HG03060 (cell line): Measurements from ENCODE around the gene TBC1D22A.

Source experiments
- ATAC-seq: cut with Tn5 transposase; IDR thresholded peaks from one replicate; pipeline ENCODE4 v1.9.1; 2021; ENCODE audit warnings: low read depth, moderate number of reproducible peaks; ENCODE audit not compliant: unreplicated experiment

The TBC1D22A gene

GRCh38 chr22:46917771-46918101 is 155.3 kb downstream of the TBC1D22A start:
- no peak for ATAC-seq

DNA sequence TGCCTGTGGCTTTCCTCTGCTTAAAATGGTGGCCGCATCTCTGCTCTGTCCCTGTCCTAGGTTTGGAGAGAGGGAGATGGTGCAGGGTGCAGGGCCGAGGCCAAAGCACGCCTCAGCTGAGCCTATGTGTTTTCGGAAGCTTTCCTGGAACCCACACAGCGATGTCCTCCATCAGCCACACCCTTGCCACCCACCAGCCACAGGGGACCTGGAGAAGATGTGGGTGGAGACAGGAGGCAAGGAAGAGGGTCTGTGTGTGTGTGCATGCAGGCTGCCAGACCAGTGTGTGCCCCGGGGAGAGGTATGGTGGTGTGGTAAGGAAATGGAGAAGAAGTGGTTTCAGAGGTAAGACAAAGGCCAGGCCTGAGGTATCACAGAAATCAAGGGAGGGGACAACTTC is 155.7 kb downstream of the TBC1D22A start:
- no peak for ATAC-seq

DNA sequence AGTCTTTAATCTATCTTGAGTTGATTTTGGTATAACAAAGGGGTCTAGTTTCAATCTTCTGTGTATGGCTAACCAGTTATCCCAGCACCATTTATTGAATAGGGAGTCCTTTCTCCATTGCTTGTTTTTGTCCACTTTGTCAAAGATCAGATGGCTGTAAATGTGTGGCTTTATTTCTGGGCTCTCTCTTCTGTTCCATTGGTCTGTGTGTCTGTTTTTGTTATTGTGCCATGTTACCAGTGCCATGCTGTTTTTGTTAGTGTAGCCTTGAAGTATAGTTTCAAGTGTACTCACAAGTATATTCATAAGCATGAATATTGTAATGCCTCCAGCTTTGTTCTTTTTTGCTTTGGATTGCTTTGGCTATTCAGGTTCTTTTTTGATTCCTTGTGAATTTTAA is 159.6 kb downstream of the TBC1D22A start:
- ATAC-seq: no peak

DNA sequence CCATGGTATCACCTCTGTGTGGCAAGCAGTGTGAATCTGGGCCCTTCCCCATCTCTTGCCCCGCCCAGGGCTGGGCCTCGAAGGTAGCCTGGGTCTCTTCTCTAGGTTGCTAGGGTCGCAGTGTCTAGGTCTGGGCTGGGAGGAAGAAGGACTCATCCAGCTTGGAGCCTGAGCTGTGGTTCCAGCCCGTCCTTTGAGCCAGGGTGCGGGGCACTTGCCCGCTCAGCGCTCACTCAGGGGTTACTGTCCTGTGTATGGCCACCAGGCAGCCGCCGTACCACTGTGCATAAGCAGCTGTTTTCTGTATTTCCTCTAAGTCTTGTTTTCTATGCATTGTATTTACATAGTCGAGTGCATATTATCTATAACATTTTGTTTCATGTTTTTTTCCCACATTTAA is 160.9 kb downstream of the TBC1D22A start:
- ATAC-seq: no peak

GRCh38 chr22:46925818-46926217 is 163.4 kb downstream of the TBC1D22A start:
- no peak for ATAC-seq

- no peak for ATAC-seq
Measured at GRCh38 chr22:46929046-46929709, 166.7 kb downstream of the TBC1D22A start.

DNA sequence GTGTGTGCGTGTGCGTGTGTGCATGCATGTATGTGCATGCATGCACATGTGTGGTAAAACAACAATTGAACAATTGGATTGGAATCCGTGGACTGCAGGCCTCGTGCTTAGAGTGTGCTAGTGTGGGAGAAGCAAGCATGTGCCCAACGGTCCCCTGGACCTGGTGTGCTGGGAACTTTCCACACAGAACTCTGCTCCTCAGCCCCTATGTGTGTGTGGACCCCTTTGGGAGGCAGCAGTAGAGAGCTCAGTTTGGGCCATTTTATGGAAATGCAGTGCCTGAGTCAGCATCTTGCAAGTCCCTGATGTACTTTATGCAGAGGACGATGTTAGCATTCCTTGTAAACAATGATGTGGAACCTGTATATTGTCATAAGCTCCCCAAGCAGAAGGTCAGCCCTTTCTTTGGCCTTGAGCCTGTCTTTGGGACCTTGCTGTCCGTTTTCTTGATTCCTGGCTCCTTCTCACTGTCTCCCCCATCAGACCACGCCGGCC is 167.3 kb downstream of the TBC1D22A start:
- ATAC-seq: no peak

DNA sequence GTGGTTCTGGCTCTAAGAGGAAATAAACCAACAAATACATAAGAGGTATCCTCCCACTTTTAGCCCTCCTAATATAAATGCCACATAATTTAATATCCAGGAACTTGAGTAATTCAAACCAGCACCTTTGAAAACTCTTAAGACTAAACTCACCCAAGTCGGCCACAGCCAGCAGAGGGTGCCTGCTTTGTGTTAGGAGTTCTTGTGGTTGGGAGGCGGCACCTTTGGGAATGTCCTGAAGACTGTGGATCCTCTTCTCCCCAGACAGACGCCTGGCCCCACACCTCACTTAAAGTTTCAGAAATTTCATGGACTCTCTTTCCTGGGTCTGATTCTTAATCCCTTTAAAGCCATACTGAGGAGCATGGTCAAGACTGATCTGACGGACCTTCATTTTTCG is 169.0 kb downstream of the TBC1D22A start:
- ATAC-seq: no peak

DNA sequence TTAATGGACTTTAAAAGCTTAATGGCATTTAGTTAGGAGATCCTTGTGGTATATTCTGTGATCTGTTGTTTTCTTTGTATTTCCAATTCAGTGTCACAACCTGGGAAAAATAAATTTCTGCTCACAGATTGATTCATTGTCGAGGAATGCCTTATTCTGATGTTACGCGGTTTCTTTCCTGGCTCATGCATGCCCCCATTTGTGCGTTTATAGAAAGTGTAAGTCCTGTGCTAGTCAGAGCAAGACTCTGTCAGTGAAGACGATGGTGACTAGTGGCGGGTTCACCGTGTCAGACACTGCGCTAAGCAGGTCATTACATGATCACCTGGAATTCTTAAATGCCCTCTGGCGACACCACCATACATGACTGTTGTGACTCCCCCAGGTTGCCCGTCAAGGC is 169.4 kb downstream of the TBC1D22A start:
- ATAC-seq: no peak

DNA sequence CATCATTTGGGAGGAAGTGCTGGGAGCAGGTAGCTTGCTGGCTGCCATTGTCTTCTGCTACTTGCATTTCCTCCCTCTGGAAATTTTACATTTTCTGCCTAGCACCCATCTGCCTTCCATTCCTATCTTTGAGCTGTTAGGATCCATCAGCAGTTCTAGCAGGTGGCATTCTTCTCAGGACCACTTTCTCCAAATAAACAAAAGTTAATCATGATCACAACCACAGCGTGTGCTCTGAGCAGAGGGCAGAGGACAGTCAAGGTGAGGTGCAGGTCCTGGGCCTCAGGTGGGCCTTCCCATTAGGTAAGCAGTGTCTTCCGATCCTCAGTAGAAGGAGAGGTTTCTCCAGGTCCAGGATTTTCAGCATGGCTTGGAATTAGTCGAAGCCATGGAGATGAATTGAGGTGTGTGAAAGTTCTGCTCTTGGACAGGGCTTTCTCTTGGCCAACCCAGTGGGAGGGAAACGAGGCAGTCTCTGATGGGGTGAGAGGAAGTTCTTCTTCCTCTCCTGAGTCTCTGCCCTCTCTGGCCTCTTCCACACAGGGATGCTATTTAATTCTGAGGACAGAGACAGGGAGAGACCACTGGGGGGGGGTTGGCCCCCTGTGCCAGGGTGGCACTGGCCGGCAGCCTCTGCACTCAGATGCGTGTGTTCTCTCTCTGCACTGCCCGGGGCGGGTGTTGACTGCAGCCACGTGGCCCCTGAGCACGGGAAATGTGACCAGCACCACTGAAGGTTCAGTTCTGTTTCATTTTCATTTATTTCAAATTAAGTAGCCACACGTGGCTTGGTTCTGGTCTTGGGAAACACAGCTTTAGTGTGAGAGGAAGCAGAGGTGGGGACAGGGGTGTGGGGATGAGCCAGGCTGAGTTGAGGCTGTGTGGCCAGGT is 170.8 kb downstream of the TBC1D22A start:
- no peak for ATAC-seq

DNA sequence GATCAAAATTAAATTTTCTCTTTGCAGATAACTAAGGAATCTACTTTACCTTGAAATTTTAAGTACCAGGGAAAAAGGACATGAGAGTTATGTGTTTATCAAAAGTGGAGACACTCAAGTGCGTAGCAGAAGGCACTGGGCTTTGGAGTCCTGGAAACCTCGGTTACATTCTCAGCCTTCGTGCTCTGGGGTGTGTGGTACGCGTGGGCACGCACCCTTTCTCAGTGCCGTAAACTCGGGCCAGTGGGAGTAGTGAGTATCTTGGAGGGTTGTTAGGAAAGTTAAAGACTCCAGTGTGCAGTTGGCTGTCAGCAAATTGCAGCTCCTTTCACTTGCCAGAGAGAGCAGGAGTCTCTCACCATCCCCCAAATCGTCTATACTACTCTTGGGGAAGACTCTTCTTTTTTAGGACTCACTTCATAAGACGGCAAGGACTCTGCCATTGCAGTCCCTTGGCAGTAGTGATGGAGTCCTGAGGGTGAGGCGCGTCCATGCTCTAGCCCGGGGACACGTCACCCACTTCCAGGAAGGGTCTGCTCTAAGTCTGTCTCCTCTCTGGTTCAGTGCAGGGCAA is 171.8 kb downstream of the TBC1D22A start:
- ATAC-seq: no peak

- ATAC-seq: no peak
Measured at GRCh38 chr22:46934746-46935491, 172.5 kb downstream of the TBC1D22A start.

DNA sequence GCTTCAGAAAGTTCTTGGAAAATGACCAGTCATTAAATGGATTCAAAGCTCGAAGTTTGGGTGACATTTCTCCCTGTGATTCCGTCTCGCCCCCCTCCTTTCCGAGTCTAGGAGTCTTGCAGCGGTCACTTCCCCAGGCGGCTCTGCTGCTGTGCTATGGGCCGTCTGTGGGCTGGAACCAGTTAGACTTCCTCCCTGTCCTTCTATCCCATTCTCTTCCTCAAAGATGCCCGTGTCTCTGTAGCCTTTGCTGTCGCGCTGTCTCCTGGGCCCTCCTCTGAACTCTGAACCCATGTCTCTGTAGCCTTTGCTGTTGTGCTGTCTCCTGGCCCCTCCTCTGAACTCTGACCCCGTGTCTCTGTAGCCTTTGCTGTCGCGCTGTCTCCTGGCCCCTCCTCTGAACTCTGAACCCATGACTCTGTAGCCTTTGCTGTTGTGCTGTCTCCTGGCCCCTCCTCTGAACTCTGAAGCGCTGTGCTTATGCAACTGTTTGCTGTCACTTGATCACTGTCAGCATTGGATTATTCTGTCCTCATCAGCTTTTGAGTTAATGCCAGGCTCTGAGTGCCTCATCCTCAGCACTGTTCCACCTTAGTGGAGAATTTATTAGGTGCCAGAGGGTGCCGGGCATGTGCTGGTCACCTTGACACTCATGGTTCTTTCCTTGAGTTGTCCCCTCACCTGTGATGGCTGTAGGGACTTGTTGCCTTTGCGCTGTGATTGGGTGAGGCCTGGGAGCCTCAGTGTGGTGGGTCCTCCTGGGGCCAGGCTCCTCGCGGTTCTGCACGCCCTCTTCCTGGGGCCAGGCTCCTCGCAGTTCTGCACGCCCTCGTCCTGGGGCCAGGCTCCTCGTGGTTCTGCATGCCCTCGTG is 173.3 kb downstream of the TBC1D22A start:
- no peak for ATAC-seq

- no peak for ATAC-seq
Measured at GRCh38 chr22:46936378-46936903, 174.0 kb downstream of the TBC1D22A start.

DNA sequence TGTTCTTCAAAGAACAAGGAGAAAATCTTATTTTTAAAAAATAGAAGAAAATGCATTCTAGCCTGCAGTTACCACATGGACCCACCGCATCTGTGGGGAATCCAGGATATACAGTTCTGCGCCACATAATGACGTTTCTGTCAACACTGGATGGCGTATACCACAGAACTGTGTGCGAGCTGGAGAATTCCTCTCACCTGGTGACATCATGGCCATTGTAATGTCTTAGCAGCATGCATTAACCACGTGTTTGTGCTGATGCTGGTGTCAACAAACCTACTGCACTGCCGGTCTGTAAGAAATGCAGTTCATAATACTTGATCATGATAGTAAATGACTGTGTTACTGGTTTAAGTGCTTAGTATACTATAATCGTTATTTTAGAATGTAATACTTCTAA is 174.7 kb downstream of the TBC1D22A start:
- ATAC-seq: no peak

- no peak for ATAC-seq
Measured at GRCh38 chr22:46937939-46938338, 175.5 kb downstream of the TBC1D22A start.

DNA sequence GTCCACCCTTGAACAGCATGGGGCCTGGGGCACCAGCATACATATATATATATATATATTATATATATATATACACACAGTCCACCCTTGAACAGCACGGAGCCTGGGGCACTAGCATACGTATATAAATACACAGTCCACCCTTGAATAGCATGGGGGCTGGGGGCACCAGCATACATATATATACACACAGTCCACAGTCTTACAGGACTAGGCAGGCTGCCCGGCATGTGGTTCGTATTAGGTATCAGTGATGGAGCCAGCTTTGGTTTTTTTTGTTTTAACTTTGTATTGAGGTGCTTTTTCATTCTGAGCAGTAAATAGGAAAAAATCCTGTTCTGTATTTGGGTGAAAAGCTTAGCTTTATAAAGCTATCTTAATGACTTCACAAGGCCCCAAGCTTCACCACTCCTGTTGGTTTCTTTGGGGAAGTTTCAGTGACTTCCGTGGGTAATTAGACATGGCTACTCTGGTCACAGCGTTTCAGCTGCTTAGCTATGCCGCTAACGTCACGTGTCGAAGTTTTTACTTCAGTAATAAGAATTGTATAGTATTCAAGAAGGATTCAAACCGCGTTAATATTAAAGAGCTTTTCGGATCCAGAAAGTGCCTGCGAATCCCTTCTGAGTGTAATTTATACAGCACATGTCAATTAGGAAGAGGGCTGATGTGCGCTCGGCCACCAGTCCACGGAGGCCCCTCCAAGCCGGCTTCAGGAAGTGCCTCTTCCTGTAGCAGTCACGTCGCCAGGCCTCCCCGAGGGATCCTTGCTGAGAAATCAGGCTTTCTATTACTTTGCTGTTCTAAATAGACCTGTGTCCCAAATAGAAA is 179.7 kb downstream of the TBC1D22A start:
- ATAC-seq: no peak

DNA sequence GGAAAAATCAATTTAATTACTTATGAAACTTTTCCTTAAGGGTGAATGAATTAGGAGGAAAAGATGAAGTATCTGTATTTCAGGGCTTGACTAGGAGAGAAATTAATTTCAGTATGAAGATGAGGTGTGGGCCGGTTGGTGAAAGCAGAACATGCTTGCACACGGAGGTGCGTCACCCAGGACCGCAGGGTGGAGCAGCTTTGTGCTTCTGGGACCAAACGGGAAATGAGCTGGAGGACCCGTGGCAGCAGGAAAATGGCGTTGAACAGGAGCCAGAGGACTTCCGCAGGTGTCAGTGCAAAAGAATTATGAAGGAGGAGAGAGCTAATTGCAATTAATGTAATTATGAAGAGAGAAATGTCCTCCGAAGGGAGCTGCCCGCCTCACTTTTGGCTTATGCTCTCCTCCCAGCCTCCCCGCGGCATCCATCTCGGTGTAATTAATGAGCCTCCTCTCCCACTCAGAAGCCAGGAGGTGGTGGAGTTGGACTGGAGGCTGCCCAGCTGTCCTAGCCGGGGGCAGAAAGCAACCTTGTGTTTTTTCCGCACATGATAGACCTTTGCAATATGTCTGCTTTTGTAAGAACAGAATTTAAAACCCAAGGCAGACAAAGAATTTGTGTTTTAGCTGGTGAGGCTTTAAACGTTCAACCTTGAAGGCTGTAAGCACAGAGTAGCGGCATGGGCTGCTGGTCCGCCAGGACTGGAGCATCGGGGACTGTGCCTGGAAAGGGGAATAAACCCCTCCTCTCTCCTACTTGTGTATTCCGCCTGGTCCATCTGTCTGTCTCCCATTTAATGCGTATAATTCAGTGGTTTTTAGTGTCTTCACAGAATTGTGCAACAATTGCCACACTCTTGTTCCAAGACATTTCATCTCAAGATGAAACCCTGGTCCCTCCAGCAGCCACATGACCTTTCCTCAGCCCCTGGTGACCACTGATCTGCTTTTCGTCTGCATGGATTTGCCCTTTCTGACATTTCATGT is 180.6 kb downstream of the TBC1D22A start:
- no peak for ATAC-seq
